HPDE6-E6E7 (cell line): ENCODE measurements around the gene REEP6.
"Not testable (repeated sequence)": the region's sequence is repeated elsewhere in the genome, so short reads cannot be mapped to it uniquely, and the experiment has no call there.

ENCODE experiments used
- DNase-seq: peaks from one replicate; pipeline ENCODE4 v3.0.0; 2011; ENCODE audit warnings: missing footprints; ENCODE audit errors: extremely low spot score

REEP6 gene

GRCh38 chr19:1472231-1473084, 18.5 kb upstream of the REEP6 start:
- DNase-seq, result no peak

- no peak for DNase-seq
These were observed 17.7 kb upstream of the REEP6 start for GRCh38 chr19:1473085-1473851.

GRCh38 chr19:1474011-1474764, 16.8 kb upstream of the REEP6 start:
- no peak for DNase-seq

GRCh38 chr19:1474765-1475351, 16.1 kb upstream of the REEP6 start:
- DNase-seq, result no peak

GRCh38 chr19:1475751-1476437, 15.1 kb upstream of the REEP6 start:
- DNase-seq, result no peak

- not testable (repeated sequence) for DNase-seq
These were observed 13.9 kb upstream of the REEP6 start for GRCh38 chr19:1477056-1477455.

GRCh38 chr19:1478934-1479707, 11.9 kb upstream of the REEP6 start, which contains the start of gene C19orf25:
C19orf25 (minus strand) TSS chr19:1479215; CDS start chr19:1478903, 312 bp downstream.
- DNase-seq, result peak; percentile 88

DNA sequence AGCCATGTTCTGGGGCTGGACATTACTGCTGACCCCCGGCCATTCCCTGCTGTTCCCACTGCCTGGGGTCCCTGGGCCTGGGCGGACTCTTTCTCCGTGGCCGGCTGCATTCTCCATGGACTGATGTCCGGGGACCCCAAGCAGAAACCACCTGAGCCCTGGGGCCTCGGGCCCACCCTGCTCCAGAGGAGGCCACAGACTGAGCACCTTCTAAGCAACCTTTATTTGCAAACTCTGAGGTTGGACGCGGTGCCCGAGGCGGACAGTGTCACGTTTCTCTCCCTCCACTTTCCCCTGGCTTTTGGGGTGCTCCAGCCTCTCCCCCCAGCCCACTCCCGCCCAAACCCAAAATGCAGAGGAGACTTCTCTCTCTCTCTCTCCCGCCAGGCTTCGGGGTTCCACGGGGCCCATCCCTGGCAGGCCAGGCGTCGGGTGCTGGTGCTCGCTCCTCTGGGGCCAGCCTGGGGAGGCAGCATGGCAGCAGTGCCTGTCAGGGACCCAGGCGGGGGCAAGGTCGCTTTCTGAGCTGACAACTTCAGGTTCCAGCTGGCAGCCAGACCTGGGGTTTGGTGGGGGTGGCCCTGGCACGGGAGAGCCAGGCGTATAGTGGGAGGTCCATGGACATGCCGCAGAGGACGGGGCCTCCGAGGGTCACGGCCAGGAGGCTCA, 9.6 kb upstream of the REEP6 start:
- DNase-seq, result no peak

GRCh38 chr19:1481893-1482360, 9.1 kb upstream of the REEP6 start:
- no peak for DNase-seq

DNA sequence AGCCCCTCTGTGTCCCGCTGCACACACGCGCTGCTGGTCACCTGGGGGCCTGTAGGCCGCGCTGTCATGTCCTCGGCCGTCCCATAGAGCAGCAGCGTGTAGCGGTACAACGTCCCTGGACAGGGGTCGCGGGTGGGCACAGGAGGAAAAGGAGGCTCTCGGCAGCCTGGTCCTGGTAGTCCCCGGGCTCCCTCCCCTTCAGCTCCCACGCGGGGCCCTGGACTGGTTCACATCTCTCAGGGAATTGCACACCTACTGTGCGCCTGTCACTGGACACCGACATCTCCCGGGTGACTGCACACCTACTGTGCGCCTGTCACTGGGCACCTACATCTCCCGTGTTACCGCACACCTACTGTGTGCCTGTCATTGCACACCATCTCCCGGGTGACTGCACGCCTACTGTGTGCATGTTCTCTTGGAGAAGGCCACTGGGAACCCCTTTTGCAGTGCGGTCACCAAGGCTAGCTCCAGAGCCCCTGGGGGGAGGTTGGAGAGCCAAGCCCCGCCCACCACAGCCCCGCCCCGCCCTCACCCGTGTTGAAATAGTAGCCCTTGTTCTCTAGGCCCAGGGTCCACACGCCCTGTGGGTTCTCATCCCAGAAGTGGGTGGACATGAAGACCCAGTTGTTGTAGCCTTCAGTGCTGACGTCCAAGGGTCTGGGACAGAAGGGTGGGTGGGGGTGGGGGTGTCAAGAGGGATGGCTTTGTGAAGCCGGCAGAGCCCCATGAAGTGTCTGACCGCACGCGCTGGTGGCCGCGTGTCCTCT, 8.4 kb upstream of the REEP6 start:
- no peak for DNase-seq

- DNase-seq, result no peak
These were observed 7.6 kb upstream of the REEP6 start for GRCh38 chr19:1483131-1483978.

- DNase-seq, result no peak
These were observed 7.0 kb upstream of the REEP6 start for GRCh38 chr19:1483979-1484428.

- DNase-seq, result no peak
These were observed 4.0 kb upstream of the REEP6 start for GRCh38 chr19:1486720-1487575.

GRCh38 chr19:1487576-1488281, 3.3 kb upstream of the REEP6 start:
- no peak for DNase-seq

DNA sequence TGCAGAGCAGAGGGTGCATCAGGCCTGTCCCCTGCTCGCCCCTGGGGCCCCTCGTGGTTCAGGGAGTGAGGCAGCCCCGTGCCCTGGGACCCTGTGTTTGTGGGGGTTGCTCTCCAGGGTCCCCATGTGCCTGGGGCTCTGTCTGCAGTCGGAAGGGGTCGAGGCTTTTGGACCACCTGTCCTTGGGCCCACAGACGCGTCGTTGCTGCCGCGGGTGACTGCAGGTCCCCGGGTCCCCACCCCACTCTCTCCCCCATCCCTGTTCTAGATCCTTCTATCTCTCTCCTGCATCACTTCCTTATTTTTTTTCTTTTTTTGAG, 2.7 kb upstream of the REEP6 start:
- DNase-seq, result no peak
